NCI-H69 (cell line): ENCODE data around the gene AK8.
"Not testable (repeated sequence)": the region's sequence is repeated elsewhere in the genome, so short reads cannot be mapped to it uniquely, and the experiment has no call there.

Experiments used
- DNase-seq: peaks from one replicate; lab custom pipeline; 2025; lab: John Stamatoyannopoulos, UW

AK8 gene

DNA sequence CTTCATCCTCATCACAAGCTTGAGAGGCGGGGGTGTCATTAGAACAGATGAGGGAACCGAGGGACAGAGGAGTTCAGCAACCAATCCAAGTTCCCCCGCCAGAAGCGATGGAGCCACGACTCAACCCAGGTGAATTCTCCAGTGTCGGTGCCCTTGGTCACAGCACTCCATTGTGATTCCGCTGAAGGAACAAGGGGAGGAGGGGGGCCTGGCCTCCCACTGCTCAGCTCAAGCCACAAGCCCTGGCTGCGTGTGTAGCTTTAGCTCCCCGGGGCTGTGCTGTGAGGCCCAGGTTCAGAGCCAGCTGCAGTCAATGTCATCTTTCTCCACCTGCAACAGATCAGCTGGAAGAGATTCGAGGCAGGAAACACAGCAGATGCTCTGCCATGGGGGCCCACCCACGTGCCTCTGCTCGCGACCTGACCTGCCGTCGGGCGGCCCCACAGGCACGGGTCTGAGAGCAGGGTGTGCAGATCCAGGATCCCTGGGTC lies 135.2 kb downstream of the AK8 start:
- DNase-seq = peak; percentile 26

DNA sequence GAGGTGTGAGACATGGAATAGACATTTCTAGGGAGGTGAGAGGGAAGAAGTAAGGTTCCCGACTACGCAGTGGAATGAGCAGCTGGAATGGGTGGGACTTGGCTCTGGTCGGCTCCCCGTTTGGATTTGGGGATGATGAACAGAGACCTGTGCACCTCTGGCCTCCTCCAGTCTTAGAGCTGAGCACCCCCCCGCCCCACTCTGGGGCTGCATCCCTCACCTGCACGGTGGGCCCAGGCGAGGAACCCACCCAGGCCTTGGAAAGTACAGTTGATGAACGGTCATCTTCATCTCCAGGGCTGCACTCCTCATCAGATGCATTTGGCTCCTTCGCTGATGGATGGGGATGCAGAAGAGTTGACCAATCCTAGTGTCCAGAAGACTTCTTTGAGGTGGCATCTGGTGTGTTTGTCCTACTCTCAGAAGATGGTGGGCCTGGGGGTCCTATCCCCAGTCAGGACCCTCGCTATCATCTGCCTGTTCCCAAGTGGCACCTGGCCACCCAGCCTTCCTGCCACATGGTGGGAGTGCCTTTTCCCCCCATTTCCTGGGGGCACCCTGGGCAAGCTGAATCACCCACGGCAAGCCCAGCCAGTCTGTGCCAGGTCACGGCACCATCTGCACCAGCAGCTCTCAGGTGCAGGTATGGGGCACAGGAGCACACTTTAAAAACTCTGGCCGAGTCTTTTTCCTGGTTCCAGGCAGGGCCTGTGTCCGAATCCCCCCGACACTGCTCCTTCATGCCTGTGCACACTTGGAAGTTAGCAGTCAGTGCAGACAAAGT lies 137.4 kb downstream of the AK8 start:
- no peak for DNase-seq

GRCh38 chr9:132739710-132740310 lies 138.3 kb downstream of the AK8 start:
- no peak for DNase-seq

DNA sequence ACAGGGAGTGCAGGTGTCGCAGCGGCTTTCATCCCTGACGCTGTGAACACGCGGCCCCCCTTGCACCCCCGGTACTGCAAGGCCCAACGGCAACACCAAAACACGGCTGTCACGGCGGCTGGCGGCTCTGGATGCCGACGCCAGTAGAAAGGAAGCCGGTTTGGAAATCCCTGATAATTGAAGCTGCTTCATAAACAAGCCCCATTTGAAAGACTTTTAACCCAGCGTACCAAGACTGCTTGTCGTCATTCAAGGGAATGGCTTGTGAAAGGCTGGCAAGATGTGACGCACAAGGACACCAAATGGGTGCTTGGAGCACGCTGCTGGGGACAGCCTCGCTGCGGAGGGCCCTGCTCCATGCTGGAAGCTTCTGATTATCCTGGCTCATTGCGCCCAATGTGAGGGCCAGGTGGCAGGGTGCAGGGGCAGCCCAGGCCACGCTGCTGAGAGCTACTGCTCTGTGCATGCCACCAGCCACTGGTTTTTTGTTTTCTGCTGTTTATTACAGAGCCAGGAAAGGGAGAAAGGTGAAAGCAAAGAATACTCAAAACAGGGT lies 144.7 kb downstream of the AK8 start:
- peak; percentile 29 for DNase-seq

- peak; percentile 29 for DNase-seq
Observed at GRCh38 chr9:132732326-132733259, 145.5 kb downstream of the AK8 start.

- no peak for DNase-seq
Observed at GRCh38 chr9:132731230-132731629, 146.9 kb downstream of the AK8 start.

DNA sequence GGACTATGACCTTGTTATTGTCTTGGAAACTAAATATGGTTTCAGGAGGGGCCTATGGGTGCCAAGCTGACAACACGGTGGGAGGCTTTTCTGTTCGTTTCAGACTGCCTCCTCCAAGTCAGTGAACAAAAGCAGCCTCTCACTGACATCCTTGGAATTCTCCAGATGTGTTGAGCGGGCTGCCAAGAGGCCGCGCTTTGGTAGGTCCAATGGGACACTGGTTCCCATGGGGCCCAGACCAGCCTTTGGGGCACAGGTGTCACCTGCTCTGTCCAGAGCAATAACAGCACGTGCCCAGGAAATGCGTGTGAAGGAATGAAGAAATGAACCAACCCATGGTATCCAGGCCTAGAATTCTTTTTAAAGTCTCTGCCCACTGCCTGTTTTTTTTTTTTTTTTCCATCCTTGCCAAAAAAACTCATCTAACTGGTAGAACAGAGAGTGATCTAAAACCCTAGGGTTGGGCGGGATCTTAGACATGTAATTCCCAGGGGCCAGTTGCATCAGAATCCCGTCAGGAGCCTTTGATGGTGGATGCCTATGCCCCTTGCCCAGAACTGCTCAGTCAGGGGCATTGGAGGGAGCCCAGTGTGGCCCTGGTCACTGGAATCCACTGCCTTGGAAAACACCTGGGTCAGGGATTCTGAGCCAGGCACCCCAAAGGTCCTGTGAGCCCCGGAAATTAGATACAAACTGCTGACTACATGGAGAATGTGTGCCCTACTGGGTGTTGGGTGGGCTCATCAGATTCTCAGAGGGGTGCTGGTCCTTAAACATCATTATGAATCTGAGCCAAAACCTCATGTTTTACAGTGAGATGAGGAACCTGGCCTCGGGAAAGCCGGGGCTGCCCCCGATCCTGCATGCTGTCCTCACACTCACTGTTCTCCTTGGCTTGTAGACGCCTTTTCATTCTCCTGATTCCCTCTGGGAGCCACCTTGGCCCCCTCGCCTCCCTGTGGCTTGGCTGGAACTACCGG lies 147.7 kb downstream of the AK8 start:
- DNase-seq = no peak

- no peak for DNase-seq
Observed at GRCh38 chr9:132729235-132729890, 148.7 kb downstream of the AK8 start.

DNA sequence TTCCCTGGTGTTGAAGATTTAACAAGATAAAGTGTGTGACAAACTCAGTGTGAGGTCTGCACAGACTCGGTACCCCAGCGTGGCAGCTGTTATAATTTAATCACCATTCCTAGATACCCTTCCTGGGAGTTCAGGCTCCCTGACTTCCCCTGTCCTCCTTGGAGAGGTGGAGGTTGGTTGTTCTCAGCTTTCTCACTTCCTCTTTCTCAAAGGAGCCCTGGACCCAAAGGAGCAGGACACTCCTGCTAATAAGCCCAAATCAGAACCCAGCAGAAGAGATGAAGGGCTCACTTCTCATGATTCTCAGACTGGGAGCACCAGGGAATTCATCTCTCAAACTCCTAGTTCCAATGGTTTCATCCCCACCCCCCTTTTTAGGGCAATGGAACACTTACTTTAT lies 149.6 kb downstream of the AK8 start:
- no peak for DNase-seq

- no peak for DNase-seq
Observed at GRCh38 chr9:132728071-132728470, 150.0 kb downstream of the AK8 start.

DNA sequence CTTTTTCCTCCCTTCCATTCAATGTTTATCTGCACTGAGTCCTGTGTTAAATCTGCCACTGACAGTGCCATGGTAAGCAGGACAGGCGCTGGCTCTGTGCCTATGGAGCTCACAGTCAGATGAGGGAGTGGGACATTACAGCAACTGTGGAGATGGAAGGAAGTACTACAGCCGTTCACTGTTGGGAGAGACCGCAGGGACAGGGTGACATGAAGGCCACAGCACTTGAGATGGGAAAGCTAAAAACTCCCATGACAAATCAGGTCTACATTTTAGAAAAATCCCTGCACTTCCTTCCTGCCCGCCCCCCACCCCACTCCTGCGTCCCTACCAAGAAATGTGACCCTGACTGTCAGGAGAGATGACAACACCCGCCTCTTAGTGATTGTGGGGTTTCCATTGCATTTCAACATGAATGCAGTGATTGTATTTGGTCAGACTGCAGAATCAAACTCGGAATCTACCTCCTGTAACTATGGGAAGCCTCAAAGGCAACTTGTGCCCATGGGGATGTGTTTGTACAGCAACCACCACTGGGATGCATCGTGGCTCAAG lies 151.4 kb downstream of the AK8 start:
- DNase-seq = no peak

DNA sequence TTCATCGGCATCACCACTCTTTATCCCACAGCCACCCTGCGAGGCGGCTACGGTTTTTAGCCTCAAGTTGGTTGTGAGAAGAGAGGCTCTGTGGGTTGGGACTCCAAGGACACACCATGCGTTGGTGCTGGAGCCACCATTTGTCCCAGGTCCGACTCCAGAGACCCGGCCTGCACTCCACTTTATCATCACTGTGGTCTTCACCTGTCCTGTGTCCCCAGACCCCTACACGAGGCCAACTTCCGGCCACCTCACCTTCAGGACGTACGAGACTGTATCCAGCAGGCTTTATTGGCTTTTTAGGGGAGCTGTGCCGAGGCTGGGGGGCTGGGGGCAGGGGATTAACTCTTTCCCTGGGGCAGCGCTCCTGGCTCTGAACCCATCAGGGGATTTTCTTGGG lies 152.8 kb downstream of the AK8 start:
- no peak for DNase-seq

DNA sequence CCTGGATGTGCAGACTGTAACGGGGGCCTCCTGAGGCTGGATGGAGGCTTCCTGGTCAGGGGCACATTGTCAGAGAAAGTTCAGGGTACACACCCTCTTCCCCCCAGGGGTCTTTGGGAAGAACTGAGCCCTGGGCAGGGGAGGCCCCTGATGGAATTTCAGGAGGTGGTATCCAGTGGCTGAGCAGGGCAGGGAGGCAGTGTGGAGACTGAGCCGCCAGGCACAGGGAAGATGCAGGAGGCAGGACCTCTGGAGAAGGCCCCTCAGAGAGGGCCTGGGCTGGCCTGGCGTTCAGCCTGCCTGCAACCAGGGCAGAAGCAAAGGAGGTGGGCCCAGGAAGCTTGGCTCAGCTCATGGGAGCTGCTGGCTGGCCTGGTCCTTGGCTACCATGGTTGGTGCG lies 154.3 kb downstream of the AK8 start:
- no peak for DNase-seq

DNA sequence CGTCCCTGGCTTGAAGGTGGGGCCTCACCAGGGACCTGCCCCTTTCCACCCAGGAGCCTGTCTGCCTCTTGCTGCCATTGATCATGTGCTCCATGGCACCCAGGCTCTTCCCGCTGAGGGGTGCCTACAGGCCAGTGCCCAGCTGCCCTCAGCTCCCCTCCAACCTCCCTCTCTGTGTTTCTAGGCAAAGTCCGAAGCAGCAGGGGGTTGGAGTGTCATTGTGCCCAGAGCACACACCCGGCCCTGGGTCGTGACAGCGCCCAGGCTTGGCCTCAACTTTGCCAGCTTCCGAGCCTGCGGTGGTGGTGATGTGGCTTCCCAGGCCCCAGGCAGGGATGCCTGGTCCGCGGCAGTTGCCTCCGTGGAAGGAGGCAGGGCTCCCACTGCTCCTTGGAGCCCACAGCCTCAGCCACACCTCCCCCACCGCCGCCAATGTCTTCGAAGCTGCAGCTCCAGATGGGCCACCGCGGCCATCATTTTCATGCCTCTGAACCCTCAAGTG lies 155.5 kb downstream of the AK8 start:
- no peak for DNase-seq

DNA sequence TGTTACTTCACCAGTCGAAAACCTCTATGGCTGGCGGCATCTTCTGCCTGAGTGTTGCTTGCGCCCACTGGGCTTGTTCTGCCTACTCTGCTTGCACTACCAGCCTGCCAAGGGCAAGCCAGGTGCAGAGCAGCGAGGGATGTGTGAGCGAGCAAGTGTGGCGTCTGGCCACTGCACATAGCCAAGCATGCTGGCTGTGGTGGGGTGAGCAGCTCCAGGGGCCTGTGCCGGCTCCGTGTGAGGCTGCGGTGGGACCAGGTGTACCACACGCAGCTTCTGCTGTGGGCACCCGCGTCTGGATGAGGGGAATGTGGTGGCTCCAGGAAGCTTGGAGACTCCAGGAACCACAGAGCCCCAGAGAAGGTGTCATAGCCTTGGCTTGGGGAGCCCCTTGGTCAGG lies 156.4 kb downstream of the AK8 start:
- no peak for DNase-seq

DNA sequence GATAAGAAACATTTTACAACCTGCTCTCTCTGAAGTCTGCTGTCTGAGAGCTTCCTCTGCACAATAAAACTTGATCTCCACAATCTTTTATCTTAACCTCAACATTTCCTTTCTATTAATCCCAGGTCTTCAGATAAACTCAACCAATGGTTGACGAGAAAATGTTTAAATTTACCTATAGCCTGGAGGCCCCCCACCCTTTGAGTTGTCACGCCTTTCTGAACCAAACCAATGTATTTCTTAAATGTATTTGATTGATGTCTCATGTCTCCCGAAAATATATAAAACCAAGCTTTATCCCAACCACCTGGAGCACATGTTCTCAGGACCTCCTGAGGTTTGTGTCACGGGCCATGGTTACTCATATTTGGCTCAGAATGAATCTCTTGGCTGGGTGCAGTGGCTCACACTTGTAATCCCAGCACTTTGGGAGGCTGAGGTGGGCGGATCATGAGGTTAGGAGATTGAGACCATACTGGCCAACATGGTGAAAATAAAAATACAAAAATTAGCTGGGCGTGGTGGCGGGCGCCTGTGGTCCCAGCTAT lies 159.6 kb downstream of the AK8 start:
- DNase-seq = not testable (repeated sequence)

GRCh38 chr9:132717326-132717945 lies 160.6 kb downstream of the AK8 start:
- DNase-seq = no peak

- DNase-seq = no peak
Observed at GRCh38 chr9:132716007-132716406, 162.1 kb downstream of the AK8 start.

DNA sequence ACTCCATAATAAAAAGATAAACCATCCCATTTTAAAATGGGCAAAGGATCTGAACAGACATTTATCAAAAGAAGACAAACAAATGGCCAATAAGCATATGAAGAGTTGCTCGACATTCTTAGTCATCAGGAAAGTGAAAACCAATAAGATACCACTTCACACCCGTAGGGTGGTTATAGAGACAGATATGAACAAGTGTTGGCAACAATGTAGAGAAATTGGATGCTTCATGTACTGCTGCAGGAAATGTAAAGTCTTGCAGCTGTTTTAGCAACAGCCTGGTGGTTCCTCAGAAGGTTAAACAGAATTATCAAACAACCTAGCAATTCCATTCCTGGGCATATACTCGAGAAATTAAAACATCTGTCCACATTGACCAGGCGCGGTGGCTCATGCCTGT lies 165.3 kb downstream of the AK8 start:
- DNase-seq = no peak
